ENCODE data around the gene PER1. TPM values are rescaled to one million over a fixed set of nuclear protein-coding genes. Genes with fewer than 3 reads are reported as not detected.

Gene PER1
- total and polyA plus RNA-seq, 9 of the 15 experiments (the other 6 are each of a cell fraction or from before 2014, with no cell fraction given): 0.13 to 26.0 (median 3.4) TPM

DNA sequence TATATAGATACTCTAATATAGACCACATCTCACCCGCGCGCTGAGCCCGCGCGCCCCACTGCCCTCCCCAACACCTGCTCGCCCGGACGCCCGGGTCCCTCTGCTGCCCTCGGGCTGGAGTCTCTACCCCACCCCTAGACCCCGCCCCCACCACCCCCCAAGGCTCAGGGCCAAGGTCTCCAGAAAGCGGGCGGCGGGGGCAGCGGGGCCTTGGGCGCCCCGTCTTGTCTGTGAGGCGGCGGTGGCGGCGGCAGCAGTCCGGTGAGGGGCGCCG, 30.9 kb downstream of the PER1 start:
- H3K9me3 ChIP-seq (replicated peaks; ENCODE audit: control insufficient read depth, insufficient read depth, low read depth, low read length): no peaks in the 10 kb centered on the region
- TF ChIP-seq, protein P1, sequence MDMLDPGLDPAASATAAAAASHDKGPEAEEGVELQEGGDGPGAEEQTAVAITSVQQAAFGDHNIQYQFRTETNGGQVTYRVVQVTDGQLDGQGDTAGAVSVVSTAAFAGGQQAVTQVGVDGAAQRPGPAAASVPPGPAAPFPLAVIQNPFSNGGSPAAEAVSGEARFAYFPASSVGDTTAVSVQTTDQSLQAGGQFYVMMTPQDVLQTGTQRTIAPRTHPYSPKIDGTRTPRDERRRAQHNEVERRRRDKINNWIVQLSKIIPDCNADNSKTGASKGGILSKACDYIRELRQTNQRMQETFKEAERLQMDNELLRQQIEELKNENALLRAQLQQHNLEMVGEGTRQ (CRISPR knock-in tag; IDR thresholded peaks at IDR 0.05): no peak
- TF ChIP-seq, protein P2, sequence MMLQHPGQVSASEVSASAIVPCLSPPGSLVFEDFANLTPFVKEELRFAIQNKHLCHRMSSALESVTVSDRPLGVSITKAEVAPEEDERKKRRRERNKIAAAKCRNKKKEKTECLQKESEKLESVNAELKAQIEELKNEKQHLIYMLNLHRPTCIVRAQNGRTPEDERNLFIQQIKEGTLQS (IDR thresholded peaks at IDR 0.05): no peak
- TF ChIP-seq, protein P2 (CRISPR knock-in tag; conservative IDR thresholded peaks at IDR 0.05): no peak
- TF ChIP-seq CEBPB (tag; IDR thresholded peaks at IDR 0.05): no peak
- ChIA-PET POLR2A (no interaction called here), CTCF (ENCODE audit: low intra/inter-chr PET ratio) (interaction anchor here (0.7 kb wide), 1 partner anchor 17 kb away, joined by 3 read pairs; no protein-coding TSS in a partner anchor)
- peak overlapping the region; percentile 81 to 84; a peak in 3 of 4 replicates for H3K9ac ChIP-seq (ENCODE audit: insufficient read depth in 1 of 2, low read depth in 2 of 2, low read length in 2 of 2)
- H3K9me1 ChIP-seq (ENCODE audit: control insufficient read depth, insufficient read depth, low read length): no peaks in the 10 kb centered on the region
- intact Hi-C loops (cut with micrococcal nuclease): loop anchor here (2.0 to 10.0 kb wide), 5 partner anchors 17 to 287 kb away; partner anchors contain the start of gene KDM6B
- H3K36me3 ChIP-seq (ENCODE audit: control insufficient read depth, insufficient read depth, low read length): no peaks in the 10 kb centered on the region
- no peaks in the 10 kb centered on the region for H3K79me2 ChIP-seq (ENCODE audit: control insufficient read depth, insufficient read depth, low read length)
- no peak for FAIRE-seq
- no TSS peak for BruUV-seq (replicated peaks)
- peak overlapping the region; percentile 68; the same call in 1 of the 2 replicates for H2AFZ ChIP-seq (ENCODE audit: low read depth, low read length)
- peak overlapping the region; percentile 86; the same call in 1 of the 3 replicates for H3K27ac ChIP-seq (ENCODE audit: extremely low read depth, low read depth, low read length)
- peak overlapping the region; percentile 65 for H3K4me3 ChIP-seq
- peak overlapping the region; percentile 87 for H3K4me2 ChIP-seq (ENCODE audit: insufficient read depth, low read length)
- peaks cover 8% of the 10 kb centered on the region; the same call in 1 of the 2 replicates for H4K20me1 ChIP-seq (replicated peaks; ENCODE audit: control insufficient read depth, insufficient read depth, low read length)
- in situ Hi-C loops (cut with MboI): loop anchor here (5.0 kb wide), 2 partner anchors 101 to 181 kb away; no protein-coding TSS in a partner anchor
- no peak for DNase-seq (ENCODE audit: extremely low read depth in 1 of 4, low spot score in 3 of 4)
- 0% methylated on average over 6 of the region's 25 CpGs for WGBS (ENCODE audit: insufficient coverage, low coverage, missing lambda C conversion rate)
- no peak for ATAC-seq
- peaks cover 3 to 25% of the 10 kb centered on the region in 2 experiments; a peak in 3 of 5 replicates for H3K27me3 ChIP-seq (ENCODE audit: control insufficient read depth in 2 of 2, insufficient read depth in 2 of 2, low read length in 2 of 2)
- peaks cover 30 to 63% of the 10 kb centered on the region in 2 experiments for H3K4me1 ChIP-seq (replicated peaks in 1 of 2; ENCODE audit: control insufficient read depth in 2 of 2, insufficient read depth in 2 of 2, low read length in 2 of 2)

Measured in K562 (cell line).